NCI-H2029 (cell line): ENCODE measurements around the gene STKLD1.

ENCODE experiments used
- DNase-seq: peaks from one replicate; lab custom pipeline; 2025; lab: John Stamatoyannopoulos, UW

STKLD1 gene

DNA sequence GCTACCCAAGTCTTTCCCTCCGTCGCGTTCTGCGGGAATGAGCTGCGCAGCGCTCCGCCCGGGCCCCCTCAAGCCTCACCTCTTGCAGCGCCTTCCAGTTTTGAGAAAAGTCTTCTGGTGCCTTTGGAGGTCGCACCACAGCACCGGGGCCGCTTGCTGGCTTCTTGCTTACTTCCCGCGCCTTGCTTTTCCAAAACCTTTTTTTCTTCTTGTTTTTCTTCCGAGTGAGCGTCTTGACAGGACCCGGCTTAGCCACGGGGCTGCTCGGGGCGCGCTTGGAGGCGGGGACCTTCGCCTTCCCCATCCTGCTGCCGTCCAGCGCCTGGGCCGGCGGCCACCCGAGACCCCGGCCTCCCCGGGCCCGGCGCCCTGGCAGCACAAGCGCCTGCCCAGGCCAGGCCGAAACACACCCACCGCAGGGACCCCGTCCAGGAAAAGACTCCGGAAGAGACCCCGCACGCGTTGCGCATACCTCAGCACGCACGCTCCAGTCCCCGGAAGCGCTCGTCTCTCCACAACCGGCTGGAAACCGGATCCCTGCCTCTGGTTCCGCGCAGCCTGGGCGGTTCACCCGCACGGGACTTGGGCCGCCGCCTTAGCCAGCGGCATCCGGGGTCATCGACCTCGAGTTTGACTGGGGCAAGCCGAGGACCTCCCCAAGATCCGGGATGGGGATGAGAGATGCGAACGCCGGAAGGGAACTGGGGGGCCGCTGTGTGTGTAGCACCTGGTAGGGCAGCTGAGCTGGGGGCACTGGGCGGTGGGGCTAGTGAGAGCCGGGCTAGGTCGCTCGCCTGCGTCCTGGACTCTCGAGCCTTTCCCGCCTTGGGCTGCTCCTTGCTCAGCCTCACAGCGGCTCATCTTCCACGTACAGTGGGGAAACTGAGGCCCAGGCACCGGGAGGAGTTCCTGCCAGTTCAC lies 41.6 kb downstream of the STKLD1 start, which contains the start of gene REXO4:
REXO4 (minus strand) TSS at position 470 of the 921 bp plus-strand sequence; CDS start at position 304, 166 bp downstream.
- peak; percentile 69 for DNase-seq

DNA sequence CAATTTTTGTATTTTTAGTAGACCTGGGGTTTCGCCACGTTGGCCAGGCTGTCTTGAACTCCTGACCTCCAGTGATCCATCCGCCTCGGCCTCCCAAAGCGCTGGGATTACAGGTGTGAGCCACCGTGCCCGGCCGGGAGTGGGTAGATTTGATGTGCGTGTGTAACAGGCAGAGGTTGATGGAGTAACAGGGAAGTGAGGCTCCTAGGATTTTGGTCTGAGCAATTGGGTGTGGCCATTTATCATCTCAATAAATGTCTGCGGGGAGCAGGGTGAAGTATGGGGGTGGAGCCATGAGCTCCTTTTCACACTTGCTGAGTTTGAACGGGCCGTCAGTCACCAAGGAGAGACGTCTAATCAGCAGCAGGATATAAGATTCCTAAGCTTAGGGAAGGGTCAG lies 42.8 kb downstream of the STKLD1 start:
- no peak for DNase-seq

- no peak for DNase-seq
These were observed 44.2 kb downstream of the STKLD1 start for GRCh38 chr9:133420392-133420827.

- no peak for DNase-seq
These were observed 45.7 kb downstream of the STKLD1 start, which contains the start of gene ADAMTS13 for GRCh38 chr9:133421615-133422542. Gene ADAMTS13, plus strand, starts transcription at chr9:133422367. Its CDS starts 77 bp downstream, at chr9:133422444.

DNA sequence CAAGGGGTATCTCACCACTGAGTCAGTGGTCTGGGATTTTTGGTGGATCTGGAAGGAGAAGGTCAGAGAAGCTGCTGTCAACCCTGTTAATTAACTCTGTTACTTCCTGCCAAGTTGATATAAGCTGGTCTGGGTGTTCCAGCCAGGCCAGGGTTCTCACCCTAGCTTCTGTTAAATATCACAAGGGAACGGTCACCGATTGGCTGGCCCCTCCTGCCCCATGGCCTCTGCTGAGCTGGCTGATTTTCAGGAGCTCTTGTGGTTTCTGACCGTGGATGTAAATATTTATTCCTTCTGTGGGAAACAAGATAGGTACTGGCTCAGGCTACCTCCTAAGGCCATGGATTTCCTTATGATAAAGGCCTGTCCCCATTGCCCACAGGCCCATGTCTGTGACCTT lies 47.0 kb downstream of the STKLD1 start:
- DNase-seq = no peak

GRCh38 chr9:133424187-133424586 lies 48.0 kb downstream of the STKLD1 start:
- no peak for DNase-seq

- DNase-seq = no peak
These were observed 49.0 kb downstream of the STKLD1 start for GRCh38 chr9:133425049-133425632.

DNA sequence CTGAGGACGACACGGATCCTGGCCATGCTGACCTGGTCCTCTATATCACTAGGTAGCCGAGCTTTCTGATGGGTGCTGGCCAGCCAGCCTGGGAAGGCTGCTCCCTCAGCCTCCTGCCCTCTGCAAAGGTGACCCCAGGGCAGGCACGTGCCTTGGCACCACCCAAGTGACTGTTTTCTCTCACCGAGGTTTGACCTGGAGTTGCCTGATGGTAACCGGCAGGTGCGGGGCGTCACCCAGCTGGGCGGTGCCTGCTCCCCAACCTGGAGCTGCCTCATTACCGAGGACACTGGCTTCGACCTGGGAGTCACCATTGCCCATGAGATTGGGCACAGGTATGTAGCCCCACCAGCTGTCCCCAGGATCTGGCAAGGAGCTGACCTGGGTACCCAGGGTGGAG lies 49.8 kb downstream of the STKLD1 start:
- no peak for DNase-seq

DNA sequence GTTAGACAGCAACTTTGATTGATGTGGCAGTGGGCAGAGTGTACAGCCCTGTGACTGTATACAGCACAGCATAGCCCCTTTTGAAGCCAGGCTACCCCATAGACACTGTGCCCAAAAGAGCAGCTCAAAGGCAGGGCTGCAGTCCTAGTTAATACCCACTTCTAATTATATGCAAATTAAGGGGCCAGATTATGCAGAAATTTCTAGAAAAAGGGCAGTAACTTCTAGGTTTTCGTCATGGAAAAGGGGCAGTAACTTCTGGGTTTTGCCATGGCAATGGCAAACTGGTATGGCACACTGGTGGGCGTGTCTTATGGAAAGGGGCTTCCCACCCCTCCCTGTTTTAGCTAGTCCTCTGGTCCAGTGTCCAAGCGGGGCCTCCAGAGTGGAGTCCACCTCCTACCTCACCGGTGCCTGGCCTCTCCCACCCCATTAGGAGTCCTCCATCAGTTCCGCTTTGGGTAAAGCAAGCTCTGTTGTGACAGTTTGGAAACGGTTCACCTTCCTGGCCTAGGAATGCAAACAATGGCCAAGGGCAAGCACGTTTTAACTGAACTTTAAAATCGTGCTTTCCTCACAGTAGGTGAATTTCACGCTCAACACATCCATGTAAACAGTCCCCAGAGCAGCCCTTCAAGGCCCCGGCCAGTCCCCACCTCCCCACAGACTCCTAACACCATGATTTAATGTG lies 51.6 kb downstream of the STKLD1 start:
- DNase-seq = no peak

DNA sequence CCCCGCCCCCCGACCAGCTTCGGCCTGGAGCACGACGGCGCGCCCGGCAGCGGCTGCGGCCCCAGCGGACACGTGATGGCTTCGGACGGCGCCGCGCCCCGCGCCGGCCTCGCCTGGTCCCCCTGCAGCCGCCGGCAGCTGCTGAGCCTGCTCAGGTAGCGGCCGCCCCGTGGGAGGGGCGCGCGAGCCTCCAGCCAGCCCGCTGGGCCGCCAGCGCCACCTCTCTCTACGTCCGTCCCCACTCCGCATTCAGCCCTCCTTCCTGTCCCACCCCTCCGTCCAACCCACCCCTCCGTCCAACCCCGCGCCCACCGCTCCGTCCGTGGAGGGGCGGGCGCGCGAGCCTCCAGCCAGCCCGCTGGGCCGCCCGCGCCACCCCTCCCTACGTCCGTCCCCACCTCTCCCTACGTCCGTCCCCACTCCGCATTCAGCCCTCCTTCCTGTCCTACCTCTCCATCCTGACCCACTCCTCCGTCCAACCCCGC lies 52.5 kb downstream of the STKLD1 start:
- DNase-seq = no peak

DNA sequence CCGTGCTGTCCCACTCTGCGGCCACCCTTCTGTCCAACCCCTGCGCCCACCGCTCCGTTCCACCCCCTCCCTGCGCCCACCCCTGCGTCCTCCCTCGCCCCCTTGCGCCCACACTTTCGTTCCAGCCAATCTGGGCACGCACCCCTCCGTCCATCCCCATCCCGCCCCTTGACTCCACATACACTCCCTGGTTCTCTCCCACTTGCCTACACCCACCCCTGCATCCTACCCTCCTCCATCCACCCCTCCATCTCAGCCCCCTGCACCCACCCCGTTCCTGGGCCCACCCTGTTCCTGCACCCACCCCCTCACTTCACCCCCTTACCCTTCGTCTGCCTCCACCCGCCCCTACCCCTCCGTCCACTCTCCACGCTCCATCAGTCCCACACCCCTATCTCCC lies 53.0 kb downstream of the STKLD1 start:
- no peak for DNase-seq

- DNase-seq = no peak
These were observed 53.5 kb downstream of the STKLD1 start for GRCh38 chr9:133429641-133430161.

DNA sequence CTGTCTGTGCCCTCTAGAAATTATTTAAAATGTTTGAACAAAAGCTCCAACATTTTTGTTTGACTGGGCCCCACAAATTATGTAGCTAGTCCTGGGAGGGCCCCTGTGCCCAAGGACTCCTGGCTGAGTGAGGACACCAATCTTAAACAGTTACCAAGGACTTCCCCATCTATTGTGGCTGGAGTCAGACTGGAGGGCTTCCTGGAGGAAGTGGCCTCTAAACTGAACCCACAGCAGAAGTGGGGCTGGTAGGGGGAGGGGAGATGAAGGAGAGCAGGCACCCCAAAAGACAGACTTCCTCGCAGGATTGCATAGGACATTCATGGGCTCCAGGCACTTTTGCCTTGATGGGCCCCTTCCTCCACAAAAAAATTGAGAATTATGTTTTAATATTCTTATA lies 54.1 kb downstream of the STKLD1 start:
- DNase-seq = no peak

DNA sequence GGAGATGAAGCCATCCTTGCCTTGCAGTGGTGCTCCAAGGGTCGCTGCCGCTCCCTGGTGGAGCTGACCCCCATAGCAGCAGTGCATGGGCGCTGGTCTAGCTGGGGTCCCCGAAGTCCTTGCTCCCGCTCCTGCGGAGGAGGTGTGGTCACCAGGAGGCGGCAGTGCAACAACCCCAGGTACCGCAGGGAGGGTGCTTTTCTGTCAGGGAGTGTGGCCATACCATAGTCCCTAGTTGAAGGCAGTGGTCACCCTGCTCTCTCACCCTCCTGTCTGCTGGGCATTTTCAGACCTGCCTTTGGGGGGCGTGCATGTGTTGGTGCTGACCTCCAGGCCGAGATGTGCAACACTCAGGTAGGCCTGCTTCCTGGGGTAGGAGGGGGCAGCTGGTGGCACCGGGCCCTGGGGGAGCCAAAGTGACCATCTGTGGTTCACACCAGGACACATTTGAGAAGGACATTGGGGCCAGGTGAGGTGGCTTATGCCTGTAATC lies 57.2 kb downstream of the STKLD1 start:
- DNase-seq = no peak

DNA sequence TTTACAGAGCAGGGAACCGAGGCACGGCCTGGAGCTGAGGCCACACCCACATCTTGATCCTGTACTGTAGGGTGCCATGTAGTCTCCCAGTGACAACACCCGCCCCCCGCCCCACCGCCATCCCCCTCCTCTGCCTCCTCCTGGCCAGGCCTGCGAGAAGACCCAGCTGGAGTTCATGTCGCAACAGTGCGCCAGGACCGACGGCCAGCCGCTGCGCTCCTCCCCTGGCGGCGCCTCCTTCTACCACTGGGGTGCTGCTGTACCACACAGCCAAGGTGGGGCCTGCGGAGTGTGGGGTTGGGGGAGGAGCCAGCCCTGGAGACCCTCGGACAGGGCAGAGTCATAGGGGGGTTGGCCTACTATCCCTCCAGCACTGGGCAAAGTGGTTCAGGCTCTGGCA lies 60.5 kb downstream of the STKLD1 start:
- DNase-seq = no peak

DNA sequence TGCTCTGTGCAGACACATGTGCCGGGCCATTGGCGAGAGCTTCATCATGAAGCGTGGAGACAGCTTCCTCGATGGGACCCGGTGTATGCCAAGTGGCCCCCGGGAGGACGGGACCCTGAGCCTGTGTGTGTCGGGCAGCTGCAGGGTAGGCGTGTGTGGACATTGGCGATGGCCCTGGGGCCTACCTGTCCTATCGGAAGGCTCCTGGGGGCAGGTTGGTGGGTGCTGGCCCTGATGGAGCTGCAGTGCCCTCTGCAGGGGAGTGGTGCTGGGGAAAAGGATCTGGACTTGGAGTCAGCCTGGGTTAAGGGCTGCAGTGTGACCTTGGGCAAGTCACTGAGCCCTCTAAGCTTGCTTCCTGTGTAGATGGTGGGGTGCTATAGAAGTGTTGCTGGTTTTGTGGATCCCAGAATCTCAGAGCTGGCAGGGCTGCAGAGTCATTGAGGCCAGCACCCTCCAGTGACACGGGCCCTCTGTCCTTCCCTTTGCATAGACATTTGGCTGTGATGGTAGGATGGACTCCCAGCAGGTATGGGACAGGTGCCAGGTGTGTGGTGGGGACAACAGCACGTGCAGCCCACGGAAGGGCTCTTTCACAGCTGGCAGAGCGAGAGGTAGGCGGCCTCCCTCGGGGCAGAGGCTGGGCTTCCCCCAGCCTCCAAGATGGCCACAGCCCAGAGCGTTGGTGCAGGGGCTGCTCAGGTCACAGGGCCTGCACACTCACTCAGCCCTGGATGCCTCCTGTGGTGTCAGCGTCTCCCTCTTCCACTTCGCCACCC lies 61.8 kb downstream of the STKLD1 start:
- no peak for DNase-seq

DNA sequence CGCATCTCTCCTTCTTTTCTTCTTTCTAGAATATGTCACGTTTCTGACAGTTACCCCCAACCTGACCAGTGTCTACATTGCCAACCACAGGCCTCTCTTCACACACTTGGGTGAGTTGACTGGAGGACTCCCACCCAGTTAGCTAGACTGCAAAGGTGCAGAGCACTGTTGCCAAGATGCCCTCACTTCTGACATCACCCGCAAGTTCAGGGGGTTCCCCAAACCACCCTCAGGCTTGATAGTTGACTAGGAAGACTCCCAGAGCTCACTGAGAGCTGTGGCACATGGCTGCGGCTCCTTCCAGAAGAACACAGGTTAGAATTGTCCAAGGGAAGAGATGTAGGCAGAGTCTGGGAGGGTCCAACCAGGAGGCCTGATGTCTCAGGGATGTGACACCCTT lies 63.2 kb downstream of the STKLD1 start:
- no peak for DNase-seq

DNA sequence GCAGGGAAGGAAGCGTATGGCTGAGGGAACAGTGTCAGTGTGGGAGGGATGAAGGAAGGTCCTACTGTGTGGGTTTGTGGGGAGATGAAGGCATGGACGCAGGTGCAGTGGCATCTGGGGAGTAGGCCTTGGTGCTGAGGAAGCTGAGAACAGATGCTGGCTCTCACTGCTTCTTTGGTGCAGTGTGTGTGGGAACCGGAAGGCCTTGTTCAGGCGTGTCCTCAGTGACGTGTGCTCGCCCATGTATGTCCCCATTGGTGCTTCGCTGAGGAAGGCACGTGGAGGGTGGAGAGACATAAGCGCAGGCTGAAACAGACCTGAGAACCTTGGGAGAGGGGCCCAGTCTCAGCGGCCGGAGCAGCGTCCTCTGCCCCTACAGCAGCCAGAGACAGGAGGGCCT lies 64.7 kb downstream of the STKLD1 start:
- DNase-seq = no peak

DNA sequence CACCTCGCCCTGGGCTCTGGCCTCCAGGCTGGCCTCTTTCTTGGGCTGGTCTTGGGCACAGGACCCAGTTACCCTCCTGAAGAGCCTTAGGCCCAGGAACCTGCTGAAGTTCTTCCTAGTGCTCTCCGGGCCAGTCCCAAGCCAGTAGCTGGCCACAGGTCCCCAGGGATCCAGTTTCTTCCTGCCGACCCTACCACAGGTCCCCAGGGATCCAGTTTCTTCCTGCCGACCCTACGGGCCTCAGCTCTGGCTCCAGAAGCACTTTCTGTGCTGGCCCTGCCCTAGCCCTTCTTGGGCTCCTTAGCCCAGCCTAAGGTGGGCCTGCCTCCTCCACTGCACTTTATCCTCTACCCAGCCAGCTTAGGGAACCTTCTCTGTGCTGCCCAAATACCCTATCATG lies 65.4 kb downstream of the STKLD1 start:
- no peak for DNase-seq

DNA sequence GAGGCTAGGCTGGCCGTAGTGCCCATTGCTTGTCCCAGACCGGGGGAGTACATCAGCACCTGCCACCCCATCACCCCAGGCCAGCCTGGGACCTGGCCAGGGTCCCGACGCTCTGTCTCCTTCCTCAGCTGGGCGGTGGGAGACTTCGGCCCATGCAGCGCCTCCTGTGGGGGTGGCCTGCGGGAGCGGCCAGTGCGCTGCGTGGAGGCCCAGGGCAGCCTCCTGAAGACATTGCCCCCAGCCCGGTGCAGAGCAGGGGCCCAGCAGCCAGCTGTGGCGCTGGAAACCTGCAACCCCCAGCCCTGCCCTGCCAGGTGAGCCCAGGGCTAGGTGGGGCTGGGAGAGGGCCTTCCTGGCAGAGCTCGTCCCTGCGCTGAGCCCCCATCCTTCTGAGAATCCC lies 67.1 kb downstream of the STKLD1 start:
- no peak for DNase-seq
